Cardiac septum (tissue), 1 donor: ENCODE results near the gene OR6C70. TPM values are rescaled to one million over a fixed set of nuclear protein-coding genes. Genes with fewer than 3 reads are reported as not detected.

Source experiments
- DNase-seq: peaks from one replicate; pipeline ENCODE4 v3.0.0-alpha.2; 2020; ENCODE audit warnings: low spot score
- intact Hi-C: fragments of 100-400 bp; cut with DNase I; formaldehyde crosslinking; loops from one replicate; pipeline ENCODE4 v1.14.0; 2022
- total RNA-seq: library from RNA; stranded (reverse); fragmentation: NEBNext Ultra II Directional; extraction: Animal tissue kit (Norgen Biotek cat#: 25700); gene quantifications from one replicate; pipeline ENCODE4 v1.2.1, GENCODE V29; 2021
- donor health status: DM: no; HTN: no; CAD: no.

Gene OR6C70
- total RNA-seq, 1 donor from 2014 or later, result not detected

DNA sequence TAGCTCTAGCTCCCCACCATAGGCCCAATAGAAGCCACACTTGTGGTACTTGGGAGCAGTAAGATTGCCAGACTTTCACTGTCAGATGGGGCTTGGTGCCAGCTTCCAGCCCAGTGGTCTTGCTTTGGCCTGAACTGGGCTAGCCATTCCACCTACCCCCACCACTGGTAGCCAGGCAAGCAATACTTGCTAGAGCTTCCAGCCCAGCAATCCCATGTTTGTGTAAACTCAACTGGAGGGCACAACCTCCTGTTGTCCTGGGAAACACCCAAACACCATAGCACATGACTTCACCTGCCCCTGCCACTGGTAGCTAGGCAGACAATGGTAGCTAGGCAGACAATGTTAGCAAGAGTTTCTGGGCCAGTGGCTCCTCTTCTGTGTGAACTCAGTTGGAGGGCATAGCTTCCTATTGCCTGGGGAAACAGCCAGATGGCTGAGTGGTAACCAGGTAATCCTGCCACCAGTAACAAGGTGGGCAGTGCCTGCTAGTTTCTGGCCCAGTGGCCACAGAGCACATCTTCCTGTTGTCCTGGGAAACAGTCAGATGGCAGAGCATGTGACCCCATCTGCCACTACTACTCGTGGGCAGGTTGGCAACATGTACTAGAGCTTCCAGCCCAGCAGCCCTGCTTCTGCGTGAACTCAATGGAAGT lies 49.5 kb downstream of the OR6C70 start:
- intact Hi-C loops, result no loop called here

More for the DNA sequence above, 49.5 kb downstream of the OR6C70 start:
- DNase-seq, result no peak

Other genes starting within 250 kb of the OR6C70 start
- not detected for gene OR10A7, start 249.1 kb downstream of the OR6C70 start, total RNA-seq
- not detected for gene OR6C74, start 225.5 kb downstream of the OR6C70 start, total RNA-seq
- gene OR6C6, start 173.6 kb downstream of the OR6C70 start, total RNA-seq, result not detected
- gene OR6C1, start 155.8 kb downstream of the OR6C70 start, total RNA-seq, result not detected
- gene OR6C3, start 139.4 kb downstream of the OR6C70 start, total RNA-seq, result not detected
- not detected for gene OR6C75, start 107.2 kb downstream of the OR6C70 start, total RNA-seq
- not detected for gene OR6C65, start 69.6 kb downstream of the OR6C70 start, total RNA-seq
- gene OR6C76, start 43.9 kb downstream of the OR6C70 start, total RNA-seq, result not detected
- not detected for gene OR6C2, start 26.1 kb downstream of the OR6C70 start, total RNA-seq
- not detected for gene OR6C68, start 22.2 kb upstream of the OR6C70 start, total RNA-seq
- gene OR6C4, start 79.5 kb upstream of the OR6C70 start, total RNA-seq, result not detected
- not detected for gene OR2AP1, start 102.3 kb upstream of the OR6C70 start, total RNA-seq
- gene OR10P1, start 166.8 kb upstream of the OR6C70 start, total RNA-seq, result not detected
- 806 TPM for gene ITGA7, start 237.8 kb upstream of the OR6C70 start, total RNA-seq
- 97.7 TPM for gene BLOC1S1, start 245.9 kb upstream of the OR6C70 start, total RNA-seq